NT2/D1 (cell line): ENCODE results near the gene AMN1.
"Not testable (repeated sequence)": the region's sequence is repeated elsewhere in the genome, so short reads cannot be mapped to it uniquely, and the experiment has no call there.

Experiments
- DNase-seq: peaks from one replicate; pipeline ENCODE4 v3.0.0-alpha.2; 2011; ENCODE audit warnings: low read depth, low spot score
- H3K27me3 ChIP-seq: 2 replicates; pipeline ENCODE4 v1.6.0; 2011; ENCODE audit warnings: mild to moderate bottlenecking; ENCODE audit not compliant: insufficient read length, insufficient read depth
- H3K36me3 ChIP-seq: 2 replicates; pipeline ENCODE4 v1.6.1; 2011; ENCODE audit warnings: mild to moderate bottlenecking, low read length, mixed read lengths; ENCODE audit not compliant: insufficient read depth, insufficient read length
- H3K4me1 ChIP-seq: 2 replicates; pipeline ENCODE4 v1.5.1; 2011; ENCODE audit not compliant: insufficient read depth, insufficient read length
- H3K4me3 ChIP-seq: 2 replicates; pipeline ENCODE4 v1.5.1; 2011; ENCODE audit warnings: low read depth; ENCODE audit not compliant: insufficient read length
- H3K9ac ChIP-seq: 2 replicates; pipeline ENCODE4 v1.6.0; 2011; ENCODE audit warnings: low read depth; ENCODE audit not compliant: insufficient read length
- H3K9me3 ChIP-seq: 2 replicates; pipeline ENCODE4 v1.5.1; 2011; ENCODE audit warnings: mild to moderate bottlenecking, low read length; ENCODE audit not compliant: insufficient read depth
- SUZ12 ChIP-seq: IDR thresholded peaks from 2 replicates; pipeline ENCODE4 v1.6.1; 2011; ENCODE audit not compliant: insufficient read length, insufficient read depth; ENCODE audit errors: extremely low read depth
- YY1 ChIP-seq: IDR thresholded peaks from 2 replicates; pipeline ENCODE4 v1.6.1; 2011; ENCODE audit not compliant: insufficient read length, insufficient read depth
- ZNF274 ChIP-seq: IDR thresholded peaks from 2 replicates; pipeline ENCODE4 v1.6.1; 2011; ENCODE audit warnings: mild to moderate bottlenecking, low read depth, low read length

AMN1 gene

DNA sequence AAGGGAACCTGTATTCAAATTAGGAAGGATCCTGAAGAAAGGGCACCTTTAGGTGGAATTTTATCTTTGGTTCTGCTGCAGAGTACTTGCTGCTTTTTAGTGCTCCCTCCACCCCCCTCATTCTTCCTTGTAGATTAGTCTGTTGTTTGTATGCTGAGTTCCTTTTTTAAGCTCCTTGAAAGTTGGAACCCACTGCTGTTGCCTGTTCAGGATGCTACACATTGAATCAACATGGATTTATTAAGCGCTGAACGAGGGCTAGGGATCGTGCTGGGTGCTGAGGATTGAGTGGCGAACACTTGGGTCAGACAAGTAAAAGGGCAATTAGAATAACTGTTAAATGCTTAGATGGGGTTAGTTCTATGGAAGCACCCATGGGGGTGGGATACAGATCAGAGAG is 884 bp upstream of the AMN1 start:
- H3K4me3 ChIP-seq = peak overlapping the region; percentile 54
- DNase-seq = no peak
- TF ChIP-seq ZNF274 (no peak), YY1 (no peak), SUZ12 (no peak)

DNA sequence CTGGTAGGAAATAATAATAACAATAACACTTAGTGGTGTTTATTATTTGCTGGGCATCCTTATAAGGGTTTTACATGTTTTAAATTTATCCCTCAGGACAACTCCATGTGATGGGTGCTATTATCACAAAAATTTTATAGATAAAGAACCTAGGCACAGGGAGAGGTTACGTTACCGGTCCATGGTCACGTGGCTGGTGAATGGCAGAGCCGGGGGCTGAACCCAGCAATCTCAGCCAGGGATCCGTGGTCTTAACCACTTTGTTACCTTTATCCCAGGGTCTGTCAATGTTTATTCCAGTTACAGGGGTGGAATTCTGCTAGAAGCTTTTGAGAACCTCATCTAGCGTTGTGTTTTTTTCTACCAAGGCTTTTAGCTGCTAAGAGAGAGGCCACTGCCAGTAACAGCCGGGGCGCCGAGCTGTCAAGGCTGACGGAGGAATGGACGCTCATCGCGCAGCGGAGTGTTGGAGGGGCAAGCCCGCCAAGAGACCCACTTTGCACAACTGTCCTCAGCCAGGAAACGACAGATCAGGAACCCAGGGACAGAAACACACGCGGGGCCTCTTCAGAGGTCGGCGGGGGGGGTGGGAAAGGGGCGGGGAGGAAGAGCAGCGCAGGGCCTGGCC is 418 bp downstream of the AMN1 start:
- no peak for TF ChIP-seq SUZ12
- Histone ChIP-seq H3K27me3 (no peaks in the 10 kb centered on the region), H3K36me3 (no peaks in the 10 kb centered on the region), H3K9me3 (peaks cover 34% of the 10 kb centered on the region), H3K4me3 (peak overlapping the region; percentile 54), H3K4me1 (no peaks in the 10 kb centered on the region), H3K9ac (peak overlapping the region; percentile 81)
- no peak for DNase-seq

More for the DNA sequence above, 884 bp upstream of the AMN1 start:
- H3K36me3 ChIP-seq = no peaks in the 10 kb centered on the region
- peaks cover 2% of the 10 kb centered on the region for H3K4me1 ChIP-seq
- H3K27me3 ChIP-seq = no peaks in the 10 kb centered on the region
- peaks cover 34% of the 10 kb centered on the region for H3K9me3 ChIP-seq
- H3K9ac ChIP-seq = peak overlapping the region; percentile 77

DNA sequence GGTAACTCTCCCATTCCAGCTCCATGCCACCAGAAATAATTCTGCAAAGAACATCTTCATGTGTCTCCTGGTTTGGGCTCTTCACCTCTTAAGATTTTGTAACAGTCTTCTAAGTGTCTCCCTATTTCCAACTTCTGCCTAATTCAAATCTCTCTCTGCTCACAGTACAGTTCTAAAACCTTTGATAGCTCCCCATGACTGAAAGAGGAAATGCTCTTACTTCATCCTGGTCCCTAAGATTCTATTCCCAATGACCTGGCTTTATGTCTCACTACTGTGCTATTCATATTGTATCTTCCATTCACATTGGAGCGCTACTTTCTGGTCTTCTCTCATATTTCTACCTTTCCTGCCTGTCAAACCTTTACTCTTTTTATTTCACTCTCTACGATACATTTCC is 1.6 kb downstream of the AMN1 start:
- TF ChIP-seq SUZ12 = no peak
- TF ChIP-seq ZNF274 = no peak
- TF ChIP-seq YY1 = no peak
- Histone ChIP-seq H3K9ac (no peak overlapping the region), H3K9me3 (peaks cover 29% of the 10 kb centered on the region), H3K4me1 (no peaks in the 10 kb centered on the region), H3K27me3 (no peaks in the 10 kb centered on the region), H3K36me3 (no peaks in the 10 kb centered on the region), H3K4me3 (no peak overlapping the region)
- no peak for DNase-seq

DNA sequence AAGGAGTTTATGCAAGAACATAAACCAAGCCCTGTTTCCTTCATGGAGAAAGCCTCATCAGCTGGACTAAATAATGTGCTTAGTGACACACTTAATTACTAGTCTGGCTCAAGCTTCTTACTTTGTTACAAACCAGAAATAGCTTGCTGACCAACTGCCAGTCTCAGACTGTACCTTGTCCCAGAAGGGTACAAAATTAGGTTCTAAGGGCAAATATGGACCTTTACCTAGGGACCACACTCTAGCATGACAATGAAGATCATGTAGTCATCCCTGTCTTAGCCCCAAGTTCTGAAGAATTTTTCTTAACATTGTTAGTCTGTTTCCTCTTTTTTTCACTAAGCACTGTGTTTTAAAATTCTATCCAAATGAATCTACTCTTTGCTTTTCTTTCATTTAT is 2.2 kb downstream of the AMN1 start:
- no peak overlapping the region for H3K4me3 ChIP-seq
- H3K9ac ChIP-seq = no peak overlapping the region
- H3K4me1 ChIP-seq = no peaks in the 10 kb centered on the region
- DNase-seq = no peak
- TF ChIP-seq YY1 (no peak), ZNF274 (no peak), SUZ12 (no peak)
- H3K36me3 ChIP-seq = no peaks in the 10 kb centered on the region
- H3K27me3 ChIP-seq = no peaks in the 10 kb centered on the region
- peaks cover 22% of the 10 kb centered on the region for H3K9me3 ChIP-seq

DNA sequence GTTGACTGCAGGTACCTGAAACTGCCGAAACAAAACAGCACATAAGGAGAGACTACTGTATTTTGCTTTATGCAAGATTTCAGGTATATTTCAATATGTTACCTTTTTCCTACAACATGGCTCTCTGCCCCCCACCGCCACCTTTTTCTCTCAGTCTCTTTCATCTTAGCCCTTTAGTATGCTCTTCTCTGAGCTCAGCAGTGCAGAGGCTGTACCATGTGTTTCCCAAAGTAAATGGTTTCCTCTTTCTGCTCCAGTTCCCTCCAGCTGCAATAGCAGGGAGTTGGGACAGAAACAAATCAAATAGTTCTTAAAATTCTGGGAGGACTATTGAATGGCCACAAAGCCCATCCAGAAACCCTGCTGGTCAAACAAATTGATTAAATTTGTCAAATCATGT is 4.3 kb downstream of the AMN1 start:
- no peak for DNase-seq
- H3K4me3 ChIP-seq = no peak overlapping the region
- H3K9me3 ChIP-seq = peaks cover 2% of the 10 kb centered on the region
- H3K27me3 ChIP-seq = no peaks in the 10 kb centered on the region
- no peaks in the 10 kb centered on the region for H3K36me3 ChIP-seq
- no peak overlapping the region for H3K9ac ChIP-seq
- no peaks in the 10 kb centered on the region for H3K4me1 ChIP-seq
- TF ChIP-seq YY1 (no peak), SUZ12 (no peak), ZNF274 (no peak)

DNA sequence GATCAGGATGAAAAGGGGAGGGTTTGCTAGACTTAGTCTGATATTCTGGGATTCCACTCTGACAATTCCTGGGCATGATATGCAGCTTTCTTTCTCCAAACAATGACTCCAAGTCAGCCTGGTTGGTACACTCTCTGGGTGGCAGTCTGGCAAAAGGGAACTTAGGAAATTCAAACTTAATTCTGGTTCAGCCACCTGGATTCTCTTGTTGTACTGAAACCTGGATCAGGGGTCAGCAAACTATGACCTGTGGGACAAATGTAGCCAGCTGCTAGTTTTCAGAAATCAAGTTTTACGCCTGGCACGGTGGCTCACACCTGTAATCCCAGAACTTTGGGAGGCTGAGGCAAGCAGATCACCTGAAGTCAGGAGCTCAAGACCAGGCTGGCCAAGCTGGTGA is 6.2 kb downstream of the AMN1 start:
- no peak for DNase-seq
- Histone ChIP-seq H3K4me1 (peaks cover 3% of the 10 kb centered on the region), H3K27me3 (no peaks in the 10 kb centered on the region), H3K9me3 (peaks cover 5% of the 10 kb centered on the region), H3K36me3 (no peaks in the 10 kb centered on the region), H3K9ac (no peak overlapping the region), H3K4me3 (no peak overlapping the region)
- TF ChIP-seq YY1 (no peak), ZNF274 (no peak)

DNA sequence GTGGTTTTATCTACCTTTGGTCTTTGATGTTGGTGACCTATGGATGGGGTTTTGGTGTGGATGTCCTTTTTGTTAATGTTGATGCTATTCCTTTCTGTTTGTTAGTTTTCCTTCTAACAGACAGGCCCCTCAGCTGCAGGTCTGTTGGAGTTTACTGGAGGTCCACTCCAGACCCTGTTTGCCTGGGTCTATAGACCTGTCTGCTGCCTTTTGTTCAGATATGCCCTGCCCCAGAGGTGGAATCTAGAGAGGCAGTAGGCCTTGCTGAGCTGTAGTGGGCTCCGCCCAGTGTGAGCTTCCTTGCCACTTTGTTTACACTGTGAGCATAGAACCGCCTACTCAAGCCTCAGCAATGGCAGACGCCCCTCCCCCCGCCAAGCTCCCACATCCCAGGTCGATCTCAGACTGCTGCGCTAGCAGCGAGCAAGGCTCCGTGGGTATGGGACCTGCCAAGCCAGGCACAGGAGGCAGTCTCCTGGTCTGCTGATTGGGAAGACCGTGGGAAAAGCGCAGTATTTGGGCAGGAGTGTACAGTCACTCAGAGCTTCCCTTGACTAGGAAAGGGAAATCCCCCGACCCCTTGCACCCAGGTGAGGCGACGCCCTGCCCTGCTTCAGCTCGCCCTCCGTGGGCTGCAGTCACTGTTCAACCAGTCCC is 10.2 kb downstream of the AMN1 start:
- not testable (repeated sequence) for H3K4me3 ChIP-seq, H3K4me1 ChIP-seq, H3K27me3 ChIP-seq, H3K36me3 ChIP-seq, H3K9ac ChIP-seq
- H3K9me3 ChIP-seq = peaks cover 16% of the 10 kb centered on the region
- peak; percentile 91 for DNase-seq

DNA sequence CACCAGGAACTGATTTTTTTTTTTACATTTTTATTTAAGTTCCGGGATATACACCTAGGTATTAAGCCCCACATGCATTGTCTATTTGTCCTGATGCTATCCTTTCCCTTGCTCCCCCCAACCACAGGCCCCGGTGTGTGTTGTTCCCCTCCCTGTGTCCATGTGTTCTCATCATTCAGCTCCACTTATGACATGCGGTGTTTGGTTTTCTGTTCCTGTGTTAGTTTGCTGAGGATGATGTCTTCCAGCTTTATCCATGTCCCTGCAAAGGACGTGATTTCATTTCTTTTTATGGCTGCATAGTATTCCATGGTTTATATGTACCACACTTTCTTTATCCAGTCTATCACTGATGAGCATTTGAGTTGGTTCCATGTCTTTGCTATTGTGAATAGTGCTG is 11.8 kb downstream of the AMN1 start:
- H3K36me3 ChIP-seq, H3K4me3 ChIP-seq, H3K27me3 ChIP-seq, H3K9ac ChIP-seq, H3K4me1 ChIP-seq, DNase-seq: not testable (repeated sequence)
- peaks cover 16% of the 10 kb centered on the region for H3K9me3 ChIP-seq
